Calu3 (cell line): ENCODE measurements around the gene NCR1. TPM values are rescaled to one million over a fixed set of nuclear protein-coding genes. Genes with fewer than 3 reads are reported as not detected.

ENCODE experiments used
- BruUV-seq: library from RNA; stranded (reverse); fragments of 400-500 nt; replicated peaks from 2 replicates; lab custom pipeline; 2021; lab: Mats Ljungman, UMichigan
- CTCF ChIA-PET: fragments of 300-600 bp; sonication (Branson Sonifier 250); formaldehyde crosslinking; loops from one replicate; lab custom pipeline; 2022; ENCODE audit warnings: antibody characterized with exemption; lab: Charles Lee
- DNase-seq: peaks from one replicate; pipeline ENCODE4 v3.0.0; 2022
- H3K27ac Mint-ChIP-seq: one replicate; pipeline ENCODE4 v1.8.0; 2022; ENCODE audit warnings: mixed read lengths; ENCODE audit not compliant: unreplicated experiment
- H3K27me3 Mint-ChIP-seq: one replicate; pipeline ENCODE4 v1.8.0; 2022; ENCODE audit warnings: mixed read lengths; ENCODE audit not compliant: unreplicated experiment
- H3K36me3 Mint-ChIP-seq: one replicate; pipeline ENCODE4 v1.8.0; 2022; ENCODE audit warnings: mild to moderate bottlenecking, moderate library complexity, mixed read lengths; ENCODE audit not compliant: insufficient read depth, unreplicated experiment
- H3K4me1 Mint-ChIP-seq: one replicate; pipeline ENCODE4 v1.8.0; 2022; ENCODE audit warnings: mild to moderate bottlenecking, low read depth, mixed read lengths; ENCODE audit not compliant: unreplicated experiment
- H3K4me3 Mint-ChIP-seq: one replicate; pipeline ENCODE4 v1.8.0; 2022; ENCODE audit warnings: mild to moderate bottlenecking, low read depth, moderate library complexity, mixed read lengths; ENCODE audit not compliant: unreplicated experiment
- H3K9me3 Mint-ChIP-seq: one replicate; pipeline ENCODE4 v1.8.0; 2022; ENCODE audit warnings: low read depth, mixed read lengths; ENCODE audit not compliant: unreplicated experiment
- intact Hi-C: fragments of 100-400 bp; cut with micrococcal nuclease; formaldehyde crosslinking; loops from one replicate; pipeline ENCODE4 v1.10.0; 2022; ENCODE audit not compliant: unreplicated experiment
- total RNA-seq: library from RNA; stranded (reverse); gene quantifications from 2 replicates; pipeline ENCODE4 v1.2.3, GENCODE V29; 2022
- TF ChIP-seq, protein P1 (sequence below): fragments of 200-600 bp; IDR thresholded peaks from one replicate; pipeline ENCODE4 v1.8.0; 2022; ENCODE audit warnings: antibody characterized with exemption; ENCODE audit not compliant: unreplicated experiment

The NCR1 gene
- total RNA-seq, 1 experiment from 2014 or later, result not detected

GRCh38 chr19:54873990-54874389 lies 32.0 kb upstream of the NCR1 start, which contains the start of gene FCAR:
Gene FCAR (plus strand): TSS chr19:54874235. CDS start chr19:54874290, 55 bp downstream.
- no TSS peak for BruUV-seq
- DNase-seq, result no peak
- TF ChIP-seq, protein P1, sequence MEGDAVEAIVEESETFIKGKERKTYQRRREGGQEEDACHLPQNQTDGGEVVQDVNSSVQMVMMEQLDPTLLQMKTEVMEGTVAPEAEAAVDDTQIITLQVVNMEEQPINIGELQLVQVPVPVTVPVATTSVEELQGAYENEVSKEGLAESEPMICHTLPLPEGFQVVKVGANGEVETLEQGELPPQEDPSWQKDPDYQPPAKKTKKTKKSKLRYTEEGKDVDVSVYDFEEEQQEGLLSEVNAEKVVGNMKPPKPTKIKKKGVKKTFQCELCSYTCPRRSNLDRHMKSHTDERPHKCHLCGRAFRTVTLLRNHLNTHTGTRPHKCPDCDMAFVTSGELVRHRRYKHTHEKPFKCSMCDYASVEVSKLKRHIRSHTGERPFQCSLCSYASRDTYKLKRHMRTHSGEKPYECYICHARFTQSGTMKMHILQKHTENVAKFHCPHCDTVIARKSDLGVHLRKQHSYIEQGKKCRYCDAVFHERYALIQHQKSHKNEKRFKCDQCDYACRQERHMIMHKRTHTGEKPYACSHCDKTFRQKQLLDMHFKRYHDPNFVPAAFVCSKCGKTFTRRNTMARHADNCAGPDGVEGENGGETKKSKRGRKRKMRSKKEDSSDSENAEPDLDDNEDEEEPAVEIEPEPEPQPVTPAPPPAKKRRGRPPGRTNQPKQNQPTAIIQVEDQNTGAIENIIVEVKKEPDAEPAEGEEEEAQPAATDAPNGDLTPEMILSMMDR, result no peak
- peaks cover 62% of the 10 kb centered on the region for H3K27me3 Mint-ChIP-seq
- H3K9me3 Mint-ChIP-seq, result no peaks in the 10 kb centered on the region
- H3K36me3 Mint-ChIP-seq, result no peaks in the 10 kb centered on the region
- CTCF ChIA-PET, result no interaction called here
- no peaks in the 10 kb centered on the region for H3K4me1 Mint-ChIP-seq
- intact Hi-C loops, result no loop called here
- H3K27ac Mint-ChIP-seq, result no peak within 1 kb of the TSS
- H3K4me3 Mint-ChIP-seq, result no peak within 1 kb of the TSS

GRCh38 chr19:54875506-54875905 lies 30.4 kb upstream of the NCR1 start:
- no peaks in the 10 kb centered on the region for H3K4me1 Mint-ChIP-seq
- no peaks in the 10 kb centered on the region for H3K36me3 Mint-ChIP-seq
- CTCF ChIA-PET, result no interaction called here
- intact Hi-C loops, result no loop called here
- peaks cover 76% of the 10 kb centered on the region for H3K27me3 Mint-ChIP-seq
- no peak overlapping the region for H3K4me3 Mint-ChIP-seq
- BruUV-seq, result no TSS peak
- DNase-seq, result no peak
- no peaks in the 10 kb centered on the region for H3K9me3 Mint-ChIP-seq
- TF ChIP-seq, protein P1, result no peak
- H3K27ac Mint-ChIP-seq, result no peak overlapping the region

DNA sequence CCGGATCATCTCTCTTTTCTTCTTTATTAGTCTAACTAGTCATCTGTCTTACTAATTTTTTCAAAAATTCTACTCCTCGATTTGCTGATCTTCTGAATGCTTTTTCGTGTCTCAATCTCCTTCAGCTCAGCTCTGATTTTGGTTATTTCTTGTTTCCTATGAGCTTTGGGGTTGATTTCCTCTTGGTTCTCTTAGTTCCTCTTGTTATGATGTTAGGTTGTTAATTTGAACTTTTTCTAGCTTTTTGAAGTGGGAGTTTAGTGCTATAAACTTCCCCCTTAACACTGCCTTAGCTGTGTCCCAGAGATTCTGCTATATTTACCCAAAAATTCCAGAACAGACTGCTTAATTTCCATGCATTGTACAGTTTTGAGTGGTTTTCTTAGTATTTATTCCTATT lies 28.5 kb upstream of the NCR1 start:
- no peak for DNase-seq
- no TSS peak for BruUV-seq
- Mint-ChIP-seq H3K4me3 (no peak overlapping the region), H3K4me1 (no peaks in the 10 kb centered on the region), H3K27me3 (peaks cover 86% of the 10 kb centered on the region), H3K27ac (no peak overlapping the region), H3K9me3 (no peaks in the 10 kb centered on the region), H3K36me3 (no peaks in the 10 kb centered on the region)
- CTCF ChIA-PET, result no interaction called here
- intact Hi-C loops, result no loop called here
- TF ChIP-seq, protein P1, result no peak

DNA sequence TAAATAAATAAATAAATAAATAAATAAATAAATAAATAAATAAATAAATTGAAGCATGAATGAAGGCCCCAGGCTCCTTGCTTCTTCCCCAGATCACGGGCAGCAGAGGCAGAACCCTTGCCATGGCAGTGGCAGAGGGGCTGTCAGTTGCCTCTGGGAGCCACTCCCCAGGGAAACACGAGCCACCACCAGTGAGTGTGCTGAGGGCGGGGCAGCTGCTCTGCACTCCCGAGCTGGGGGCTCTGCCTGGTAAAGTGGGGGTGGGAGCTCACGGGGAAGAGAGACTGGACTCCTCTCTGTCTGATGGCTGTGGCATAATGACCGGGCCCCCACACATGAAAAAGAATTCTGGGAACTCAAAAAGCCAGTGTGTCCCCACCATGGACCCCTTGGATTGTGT lies 24.1 kb upstream of the NCR1 start:
- CTCF ChIA-PET, result interaction anchor here (1.1 to 2.1 kb wide), 3 partner anchors 14 to 39 kb away, joined by 3 to 8 read pairs (median 6); no protein-coding TSS in a partner anchor
- BruUV-seq, result no TSS peak
- Mint-ChIP-seq H3K4me1 (no peaks in the 10 kb centered on the region), H3K27ac (no peak overlapping the region), H3K4me3 (no peak overlapping the region), H3K36me3 (no peaks in the 10 kb centered on the region), H3K9me3 (no peaks in the 10 kb centered on the region), H3K27me3 (peaks cover 63% of the 10 kb centered on the region)
- TF ChIP-seq, protein P1, result no peak
- no peak for DNase-seq
- intact Hi-C loops, result loop anchor here (5.0 kb wide), 1 partner anchor 35 kb away; no protein-coding TSS in a partner anchor
